ENCODE measurements around the gene RBM38.

Gene RBM38

DNA sequence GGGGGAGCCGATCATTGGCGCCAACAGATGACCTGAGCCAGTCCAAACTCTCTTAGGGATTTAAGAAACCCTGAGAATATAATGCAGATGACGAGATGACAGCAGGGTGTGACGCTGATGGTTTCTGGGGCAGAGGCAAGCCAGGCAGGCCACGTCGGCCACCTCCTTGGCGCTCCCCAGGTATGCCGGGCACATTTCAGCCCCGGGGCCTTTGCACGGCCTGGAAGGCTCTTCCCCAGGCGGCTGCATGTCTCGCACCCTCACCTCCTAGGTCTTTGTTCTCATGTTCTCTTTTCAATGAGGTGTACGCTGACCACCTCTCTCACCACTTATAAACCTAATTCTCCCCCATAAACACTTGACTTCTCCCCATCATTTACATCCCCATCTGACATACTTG, 64.9 kb downstream of the RBM38 start:
- DNase-seq, result no peak

DNA sequence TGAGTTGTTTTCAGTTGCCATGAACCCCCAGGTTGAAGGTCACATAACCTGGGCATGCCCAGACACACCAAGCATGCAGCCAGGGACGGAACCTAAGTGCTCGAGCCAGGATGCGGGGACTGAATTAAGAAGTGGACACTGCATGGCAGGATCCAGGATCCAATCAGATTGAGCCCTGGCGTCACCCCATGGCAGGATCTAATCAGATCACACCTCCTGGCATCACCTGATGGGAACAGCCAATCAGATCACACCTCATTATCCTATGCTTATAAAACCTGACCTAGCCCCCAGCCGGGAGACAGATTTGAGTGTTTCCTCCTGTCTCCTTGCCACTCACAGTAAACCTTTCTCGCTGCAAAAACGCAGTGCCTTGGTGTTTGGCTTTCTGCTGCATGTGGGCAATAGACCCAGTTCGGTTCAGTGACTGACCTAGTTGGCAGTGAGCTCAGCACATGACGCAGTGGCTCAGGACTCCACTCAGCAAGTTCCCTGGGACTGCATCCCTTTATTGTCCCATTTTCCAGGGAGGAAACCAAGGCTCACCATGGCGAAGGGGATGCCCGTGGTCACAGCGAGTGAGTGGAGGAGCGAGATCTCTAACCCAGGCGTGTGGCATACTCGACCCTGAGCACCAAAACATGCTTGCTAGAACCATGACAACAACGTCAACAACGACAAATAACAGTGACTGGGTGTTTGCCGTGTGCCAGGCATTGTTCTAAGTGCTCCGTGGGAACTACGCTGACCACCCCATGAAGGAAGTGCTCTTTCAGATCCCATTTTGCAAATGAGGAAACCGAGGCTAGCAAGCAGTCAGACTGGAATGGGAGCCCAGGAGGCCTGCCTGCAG, 66.3 kb downstream of the RBM38 start:
- DNase-seq, result no peak

GRCh38 chr20:57458400-57459160, 67.4 kb downstream of the RBM38 start:
- DNase-seq, result no peak

Data from amniotic stem cell (primary cell).